ENCODE results near the gene LRMDA.
"Not testable (repeated sequence)": the region's sequence is repeated elsewhere in the genome, so short reads cannot be mapped to it uniquely, and the experiment has no call there.

LRMDA gene

DNA sequence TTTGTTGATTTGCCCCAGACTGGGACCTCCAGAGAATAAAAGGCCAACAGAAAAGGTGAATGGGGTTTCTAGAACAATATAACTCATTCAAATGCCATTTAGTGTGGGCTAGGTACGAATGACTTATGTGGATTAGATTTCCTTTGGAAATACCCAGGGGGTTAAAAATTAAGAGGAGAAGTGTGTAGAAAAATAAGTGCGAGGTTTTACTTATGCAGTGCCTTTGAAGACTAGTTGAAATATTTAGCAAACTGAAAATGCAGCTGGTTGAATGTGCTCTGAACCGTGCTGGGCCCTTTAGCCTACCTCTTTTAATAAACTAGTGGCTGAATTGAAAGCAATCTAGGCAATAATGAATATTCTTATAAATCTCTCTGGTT, 180.6 kb downstream of the LRMDA start:
- no peak for DNase-seq
- in situ Hi-C loops (cut with MboI; ENCODE audit: low pct_unique_long_range_greater_than_20kb, low sequenced_read_pairs): no loop called here

DNA sequence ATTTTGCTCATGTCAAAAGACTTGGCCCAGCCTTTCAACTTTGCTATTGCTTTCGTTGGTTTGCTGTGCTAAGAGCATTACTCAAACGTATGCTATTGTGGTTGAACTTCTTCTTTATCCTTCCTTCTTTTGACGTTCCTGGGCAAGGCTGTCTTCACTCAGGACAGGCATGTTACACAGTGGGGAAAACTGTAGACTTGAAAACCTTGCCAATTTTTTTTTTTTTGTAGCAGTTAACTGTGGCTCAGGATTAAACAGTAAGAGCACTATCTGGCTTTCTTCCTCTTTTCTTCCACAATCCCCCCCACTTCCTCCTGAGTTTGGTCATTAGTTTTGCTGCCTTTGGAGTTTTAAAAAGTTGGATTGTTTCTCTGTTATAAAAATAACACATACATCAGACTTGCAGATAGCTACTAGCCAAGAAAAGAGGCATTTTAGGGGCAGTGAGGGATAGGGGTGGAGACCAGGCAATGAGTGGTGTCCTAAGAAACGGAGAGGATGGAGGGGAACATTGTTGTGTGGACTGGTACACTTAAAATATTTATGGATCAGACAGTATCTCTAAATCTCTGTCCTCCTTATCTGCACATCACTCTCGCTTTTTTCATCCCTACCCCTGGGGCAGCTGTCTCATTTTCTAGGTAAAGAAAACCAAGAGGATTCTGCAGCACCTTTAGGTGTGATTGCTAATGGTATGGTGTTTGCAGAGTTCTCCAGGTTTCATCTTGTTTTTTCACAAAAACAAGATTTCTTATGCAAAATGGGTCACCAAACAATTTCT, 181.7 kb downstream of the LRMDA start:
- DNase-seq: peak; percentile 91
- in situ Hi-C loops (cut with MboI; ENCODE audit: low pct_unique_long_range_greater_than_20kb, low sequenced_read_pairs): no loop called here

DNA sequence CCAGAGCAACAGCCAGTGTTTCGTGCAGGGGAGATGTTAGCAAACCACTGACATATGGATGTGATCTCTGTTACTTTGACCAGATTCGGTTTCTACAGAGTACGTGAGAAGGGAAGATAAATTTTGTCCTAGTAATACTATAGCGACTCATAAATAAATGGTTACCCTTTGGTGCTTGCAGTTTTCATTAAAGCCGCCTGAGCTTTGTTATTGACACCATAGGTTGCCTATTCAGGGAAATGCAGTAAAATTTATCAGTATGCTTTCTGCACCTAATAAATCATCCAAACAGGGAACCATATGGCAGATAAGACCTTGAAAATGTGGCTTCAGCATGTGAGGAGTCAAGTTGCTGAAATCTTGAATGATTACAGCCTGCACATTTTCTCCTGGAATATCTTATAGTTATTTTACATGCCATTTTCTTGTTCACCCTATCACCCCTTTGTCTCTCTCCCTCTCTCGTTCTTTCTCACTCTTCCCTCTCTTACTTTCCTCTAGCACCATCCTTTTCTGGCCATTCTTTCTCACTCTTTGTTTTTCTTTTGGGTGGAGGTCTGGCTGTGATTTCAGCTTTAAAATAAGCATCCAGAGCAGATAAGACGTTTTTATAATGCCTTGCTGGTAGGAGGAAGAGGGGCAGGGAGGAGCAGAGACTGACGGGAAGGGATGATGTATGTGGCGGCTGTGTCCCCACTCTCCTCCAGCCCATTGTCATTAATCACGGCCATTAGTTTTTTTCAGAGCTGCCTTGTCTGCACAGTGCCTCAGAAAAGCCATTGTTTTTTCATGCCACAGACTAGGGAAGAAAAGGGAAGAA, 182.5 kb downstream of the LRMDA start:
- DNase-seq: peak; percentile 5
- in situ Hi-C loops (cut with MboI; ENCODE audit: low pct_unique_long_range_greater_than_20kb, low sequenced_read_pairs): no loop called here

DNA sequence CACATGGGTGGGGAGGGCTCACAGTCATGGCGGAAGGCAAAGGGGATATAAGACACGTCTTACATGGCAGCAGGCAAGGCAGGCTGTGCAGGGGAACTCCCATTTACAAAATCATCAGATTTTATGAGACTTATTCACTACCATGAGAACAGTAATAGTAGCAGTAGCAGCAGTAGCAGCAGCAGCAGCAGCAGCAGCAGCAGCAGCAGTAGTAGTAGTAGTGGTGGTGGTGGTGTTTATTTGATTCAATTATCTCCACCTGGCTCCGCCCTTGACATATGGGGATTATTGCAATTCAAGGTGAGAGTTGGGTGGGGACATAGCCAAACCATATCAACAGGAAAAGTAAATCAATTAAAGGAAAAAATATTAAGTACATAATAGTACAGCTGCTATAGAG, 184.7 kb downstream of the LRMDA start:
- in situ Hi-C loops (cut with MboI; ENCODE audit: low pct_unique_long_range_greater_than_20kb, low sequenced_read_pairs): no loop called here
- DNase-seq: no peak

DNA sequence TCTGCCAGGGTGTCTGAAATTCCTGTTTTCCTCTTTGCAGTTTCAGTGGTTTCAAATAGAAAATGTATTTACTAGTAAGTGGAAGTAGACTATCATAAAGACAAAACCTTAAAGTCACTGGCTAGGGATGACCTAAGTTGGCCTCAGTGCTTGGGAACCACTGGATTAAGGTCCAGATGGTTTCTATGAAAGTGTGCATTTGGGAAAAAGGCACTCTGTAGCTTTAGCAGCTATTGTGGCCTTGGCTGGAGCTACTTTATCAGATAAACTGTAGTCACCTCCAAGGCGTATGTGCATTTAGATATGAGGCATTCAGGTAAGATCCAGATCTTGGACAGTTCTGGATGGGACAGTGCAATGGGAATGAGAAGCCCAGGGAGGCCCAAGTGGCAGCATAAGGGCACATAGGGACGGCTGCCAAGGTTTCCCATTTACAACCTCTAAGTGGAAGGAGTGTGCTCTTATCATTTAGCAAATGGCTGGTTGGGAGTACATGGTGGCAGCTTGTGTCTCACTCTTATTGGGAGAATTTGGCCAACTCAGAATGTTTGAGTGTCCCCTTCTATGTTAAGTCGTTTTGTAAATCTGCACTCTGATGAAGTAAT, 185.6 kb downstream of the LRMDA start:
- DNase-seq: no peak
- in situ Hi-C loops (cut with MboI; ENCODE audit: low pct_unique_long_range_greater_than_20kb, low sequenced_read_pairs): no loop called here

DNA sequence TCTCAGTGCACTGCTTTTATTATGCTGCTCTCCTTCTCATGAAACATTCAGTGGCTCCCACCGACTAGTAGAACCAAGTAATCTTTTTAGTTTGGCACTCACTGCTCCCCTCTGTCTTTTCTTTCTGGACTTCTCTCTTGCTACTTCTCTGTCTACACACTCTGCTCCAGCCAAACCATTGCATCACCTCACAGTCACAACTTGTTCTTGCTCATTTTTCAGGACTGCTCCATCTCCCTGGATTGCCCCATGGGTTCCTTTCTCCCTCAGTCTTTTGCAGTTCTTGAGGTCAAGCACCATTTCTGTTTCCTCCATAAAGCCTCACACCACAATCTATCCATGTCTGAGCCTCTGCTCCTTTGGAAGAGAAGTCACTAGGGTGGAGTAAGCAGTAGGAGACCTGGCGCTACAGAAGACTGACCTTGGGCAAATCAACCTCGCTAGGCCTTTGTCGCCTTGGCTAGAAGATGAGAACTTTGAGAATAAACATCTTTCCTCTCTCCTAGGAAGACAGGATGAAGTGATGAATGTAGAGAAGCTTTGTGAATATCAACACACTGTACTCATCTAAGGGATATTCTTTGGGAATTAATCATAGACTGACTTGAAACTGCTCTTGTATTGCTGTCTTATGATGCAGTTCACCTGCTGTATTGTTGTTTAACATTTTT, 186.2 kb downstream of the LRMDA start:
- in situ Hi-C loops (cut with MboI; ENCODE audit: low pct_unique_long_range_greater_than_20kb, low sequenced_read_pairs): no loop called here
- no peak for DNase-seq

DNA sequence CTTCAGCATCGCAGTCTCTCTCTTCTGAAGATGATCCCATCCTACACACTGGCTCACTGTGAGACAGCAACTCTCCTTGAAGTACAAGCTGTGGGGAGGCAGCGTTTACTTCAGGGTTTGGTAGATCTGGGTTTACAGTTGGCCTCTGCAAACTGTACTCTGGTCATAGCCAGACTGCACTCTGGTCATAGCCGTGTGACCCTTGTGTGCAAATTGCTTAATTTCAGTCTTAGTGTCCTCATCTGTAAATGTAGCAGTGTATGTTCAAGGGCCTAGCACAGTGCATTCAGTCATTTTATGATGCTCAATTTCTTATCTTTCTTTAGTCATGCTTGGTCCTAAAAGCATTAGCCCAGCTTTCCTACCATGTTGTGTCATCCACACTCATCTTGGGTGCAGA, 188.2 kb downstream of the LRMDA start:
- DNase-seq: no peak
- in situ Hi-C loops (cut with MboI; ENCODE audit: low pct_unique_long_range_greater_than_20kb, low sequenced_read_pairs): no loop called here

DNA sequence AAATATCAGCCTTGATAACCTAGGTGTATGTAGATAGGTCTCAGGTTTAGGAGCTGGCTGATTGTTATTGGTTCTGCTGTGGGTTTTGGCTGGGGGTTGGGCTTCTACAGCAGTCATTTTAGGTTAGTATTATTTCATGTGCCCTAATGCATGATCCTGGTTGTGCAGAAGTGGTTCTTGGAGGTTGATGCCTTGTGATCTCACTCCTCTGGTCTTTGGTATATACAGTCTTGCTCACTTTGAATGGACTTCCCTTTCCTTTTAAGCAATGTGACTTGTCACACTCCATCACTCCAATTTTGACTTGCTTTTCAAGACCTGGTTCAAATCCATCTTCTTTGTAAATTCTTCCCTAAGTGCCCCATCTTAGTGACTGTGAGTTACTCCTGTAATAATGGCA, 188.9 kb downstream of the LRMDA start:
- DNase-seq: no peak
- in situ Hi-C loops (cut with MboI; ENCODE audit: low pct_unique_long_range_greater_than_20kb, low sequenced_read_pairs): no loop called here

DNA sequence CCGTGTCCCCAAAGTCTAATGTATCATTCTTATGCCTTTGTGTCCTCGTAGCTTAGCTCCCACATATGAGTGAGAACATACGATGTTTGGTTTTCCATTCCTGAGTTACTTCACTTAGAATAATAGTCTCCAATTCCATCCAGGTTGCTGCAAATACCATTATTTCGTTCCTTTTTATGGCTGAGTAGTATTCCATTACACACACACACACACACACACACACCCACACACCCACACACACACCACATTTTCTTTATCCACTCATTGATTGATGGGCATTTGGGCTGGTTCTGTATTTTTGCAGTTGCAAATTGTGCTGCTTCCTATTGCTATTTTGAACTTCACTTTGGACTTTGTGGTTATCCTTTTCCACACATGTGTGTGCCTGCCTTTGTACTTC, 189.6 kb downstream of the LRMDA start:
- in situ Hi-C loops (cut with MboI; ENCODE audit: low pct_unique_long_range_greater_than_20kb, low sequenced_read_pairs); DNase-seq: not testable (repeated sequence)

DNA sequence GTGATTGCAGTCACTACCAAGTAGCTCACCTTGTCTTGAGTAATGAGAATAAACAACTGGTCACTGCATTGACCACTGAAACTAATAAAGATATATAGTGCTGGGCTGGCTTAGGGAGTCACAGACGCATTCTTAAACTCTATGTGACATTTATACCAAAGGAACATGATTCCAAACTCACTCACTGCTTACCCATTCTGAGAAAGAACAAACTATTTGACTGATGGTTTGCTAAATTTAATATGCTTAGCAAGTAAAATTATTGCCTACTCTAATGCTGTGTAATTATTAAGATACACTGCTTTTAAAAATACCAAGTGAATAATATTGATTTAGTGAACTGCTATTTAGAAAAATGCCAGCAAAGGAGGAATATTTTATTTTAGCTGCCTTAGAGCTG, 191.1 kb downstream of the LRMDA start:
- no peak for DNase-seq
- in situ Hi-C loops (cut with MboI; ENCODE audit: low pct_unique_long_range_greater_than_20kb, low sequenced_read_pairs): no loop called here

DNA sequence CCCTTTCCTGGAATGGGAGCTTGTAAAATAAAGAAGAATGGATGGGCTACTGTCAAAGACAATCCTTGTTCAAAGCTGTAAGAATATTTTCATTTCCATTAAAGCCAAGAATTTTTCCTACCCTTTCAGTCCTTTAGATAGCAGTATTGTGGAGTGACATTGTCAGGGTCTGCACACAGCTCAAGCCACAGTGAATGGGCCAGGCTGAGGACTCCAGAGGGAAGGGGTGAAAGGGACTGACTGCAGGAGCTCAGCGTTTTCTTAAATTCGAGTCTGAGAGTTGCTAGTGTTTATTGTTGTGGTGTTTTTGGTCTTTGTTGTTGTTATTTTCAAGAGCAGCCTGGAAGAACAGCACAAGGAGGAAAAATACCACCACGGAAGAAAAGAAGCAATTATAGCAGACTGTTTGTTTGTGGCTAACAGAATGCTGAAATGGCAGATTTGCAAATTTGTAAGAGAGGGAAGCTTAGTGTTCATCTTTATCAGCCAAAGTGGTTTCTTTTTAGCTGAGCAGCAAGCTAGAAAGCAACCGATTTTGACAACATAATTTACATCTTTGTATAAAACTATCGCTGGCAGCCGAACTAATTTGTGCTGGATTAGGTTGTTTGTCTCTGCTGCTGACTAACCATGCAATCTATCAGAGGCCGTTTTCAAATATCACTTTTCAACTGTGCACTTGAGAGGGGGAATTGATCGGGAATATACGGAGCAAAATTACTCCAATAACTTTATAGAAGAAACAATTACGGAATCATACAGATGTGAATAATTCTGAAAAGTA, 192.1 kb downstream of the LRMDA start:
- in situ Hi-C loops (cut with MboI; ENCODE audit: low pct_unique_long_range_greater_than_20kb, low sequenced_read_pairs): no loop called here
- DNase-seq: no peak

DNA sequence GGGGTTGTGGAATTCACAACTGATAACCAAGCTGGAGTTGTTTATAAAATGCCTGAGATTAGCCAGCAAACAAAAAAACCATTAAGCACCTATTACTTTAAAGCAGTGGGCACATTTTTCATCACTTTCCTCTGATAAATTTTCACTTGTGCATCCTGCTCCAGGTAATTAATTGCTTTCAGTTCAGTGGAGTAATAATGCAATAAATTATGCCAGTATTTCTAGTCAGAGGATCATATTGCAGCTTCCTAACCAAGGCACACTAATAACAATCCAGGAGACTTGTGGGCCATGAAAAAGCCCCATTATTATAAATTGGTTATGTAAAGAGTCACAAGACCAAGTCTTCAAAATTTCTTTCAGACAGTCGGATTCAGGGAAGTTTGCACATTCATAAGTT, 193.2 kb downstream of the LRMDA start:
- DNase-seq: no peak
- in situ Hi-C loops (cut with MboI; ENCODE audit: low pct_unique_long_range_greater_than_20kb, low sequenced_read_pairs): no loop called here

DNA sequence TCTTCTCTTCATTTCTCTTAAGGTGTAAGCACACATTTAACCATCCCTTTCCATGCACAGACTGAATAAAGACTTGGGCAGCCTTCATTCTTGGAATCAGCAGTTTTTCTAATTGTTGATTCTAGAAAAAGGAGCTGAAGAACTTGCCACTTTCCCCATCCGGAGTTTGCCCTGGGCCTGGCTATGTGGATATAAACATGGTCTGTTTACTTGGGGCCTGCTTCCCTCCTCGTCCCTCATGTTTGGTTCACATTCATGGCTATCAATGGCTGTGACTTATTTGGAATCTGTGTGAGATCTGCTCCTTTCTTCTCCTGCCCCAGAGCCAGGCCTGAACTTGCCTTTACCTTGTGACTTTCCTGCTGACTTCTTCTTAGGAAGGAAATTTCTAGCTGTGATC, 199.3 kb downstream of the LRMDA start:
- in situ Hi-C loops (cut with MboI; ENCODE audit: low pct_unique_long_range_greater_than_20kb, low sequenced_read_pairs): no loop called here
- DNase-seq: no peak

DNA sequence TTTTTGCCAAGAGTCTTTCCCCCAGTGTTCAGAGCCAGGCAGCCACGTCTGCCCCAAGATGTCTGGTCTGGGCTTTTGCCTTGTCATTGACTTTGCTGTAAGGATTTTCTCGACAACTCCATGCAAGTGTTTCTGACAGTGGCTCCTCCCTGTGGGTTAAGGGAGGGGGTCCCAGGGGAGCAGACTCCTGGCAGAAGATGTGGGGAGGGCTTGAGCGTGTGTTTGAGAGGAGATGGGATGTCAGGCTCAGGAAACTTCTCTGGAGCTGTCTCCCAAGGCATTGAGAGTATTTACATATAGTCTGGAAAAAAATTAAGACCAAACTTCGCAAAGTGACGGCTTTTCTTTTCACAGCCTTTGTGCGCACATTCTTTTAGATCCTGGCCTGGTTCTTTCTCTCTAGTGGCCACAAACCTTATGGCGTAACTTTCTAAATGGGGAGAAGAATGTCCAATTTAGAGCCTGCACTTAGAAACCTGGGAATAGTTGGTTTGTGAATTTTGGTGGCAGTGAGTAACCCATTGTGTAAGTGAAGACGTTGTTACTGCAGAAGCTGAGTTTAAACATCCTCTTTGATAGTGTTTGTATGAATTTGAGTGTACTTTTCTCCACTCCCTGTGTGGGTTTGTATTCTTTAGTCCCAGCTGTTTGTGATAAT, 201.5 kb downstream of the LRMDA start:
- in situ Hi-C loops (cut with MboI; ENCODE audit: low pct_unique_long_range_greater_than_20kb, low sequenced_read_pairs): no loop called here
- no peak for DNase-seq

DNA sequence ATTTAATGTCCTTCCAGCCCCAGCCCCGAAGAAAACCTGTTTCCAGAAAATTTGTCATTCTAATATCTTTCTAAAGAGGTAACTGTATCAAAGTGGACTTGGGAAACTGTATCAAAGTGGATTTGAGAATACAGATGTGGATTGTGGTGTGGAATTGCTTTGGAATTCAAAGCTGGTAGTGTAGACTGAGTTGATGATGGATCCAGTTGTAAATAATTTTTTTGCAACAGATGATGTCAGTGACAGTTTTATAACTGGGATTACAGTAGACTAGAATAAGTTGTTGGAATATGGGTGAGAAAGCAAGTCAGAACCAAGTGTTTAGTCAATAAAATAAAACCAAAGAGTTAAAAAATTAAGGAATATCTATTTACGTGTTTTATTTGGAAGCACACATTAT, 202.1 kb downstream of the LRMDA start:
- in situ Hi-C loops (cut with MboI; ENCODE audit: low pct_unique_long_range_greater_than_20kb, low sequenced_read_pairs): no loop called here
- DNase-seq: no peak

DNA sequence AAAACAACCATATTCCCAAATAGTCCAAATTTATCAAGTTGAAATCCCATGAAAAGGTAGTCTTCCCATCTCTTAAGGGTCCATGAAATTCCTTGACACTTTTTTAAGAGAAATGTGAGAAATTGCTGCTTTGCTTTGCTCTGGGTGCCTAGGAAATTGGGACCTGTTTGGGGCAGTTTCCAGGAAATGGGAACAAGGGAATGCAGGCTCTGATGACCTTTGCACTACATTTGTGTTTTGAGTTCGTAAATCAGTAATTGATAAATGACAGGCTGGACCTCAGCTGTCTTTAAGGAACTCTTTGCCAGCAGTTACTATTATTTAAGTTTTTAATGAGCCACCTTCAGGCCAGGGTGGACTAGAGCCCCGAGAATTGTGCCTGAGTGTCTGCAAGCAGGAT, 203.5 kb downstream of the LRMDA start:
- in situ Hi-C loops (cut with MboI; ENCODE audit: low pct_unique_long_range_greater_than_20kb, low sequenced_read_pairs): no loop called here
- no peak for DNase-seq

DNA sequence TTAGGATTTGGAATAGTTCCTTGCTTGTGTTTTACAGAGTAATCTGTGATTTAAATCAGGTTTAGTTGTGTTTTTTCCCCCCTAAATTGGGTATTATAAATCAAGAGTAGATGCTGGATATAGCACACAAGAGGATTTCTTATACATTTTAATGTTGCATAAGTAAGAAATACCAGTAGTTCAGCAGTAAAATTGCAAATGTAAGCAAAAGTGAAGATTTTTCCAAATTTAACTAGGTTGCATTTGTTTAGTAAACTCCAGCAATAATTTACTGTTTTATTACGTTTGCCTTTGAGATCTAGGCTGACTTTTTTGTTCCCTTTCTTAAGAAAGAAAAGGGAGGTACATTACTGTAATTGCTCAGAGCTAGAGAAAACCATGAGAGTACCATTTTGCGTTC, 207.3 kb downstream of the LRMDA start:
- DNase-seq: no peak
- in situ Hi-C loops (cut with MboI; ENCODE audit: low pct_unique_long_range_greater_than_20kb, low sequenced_read_pairs): no loop called here

DNA sequence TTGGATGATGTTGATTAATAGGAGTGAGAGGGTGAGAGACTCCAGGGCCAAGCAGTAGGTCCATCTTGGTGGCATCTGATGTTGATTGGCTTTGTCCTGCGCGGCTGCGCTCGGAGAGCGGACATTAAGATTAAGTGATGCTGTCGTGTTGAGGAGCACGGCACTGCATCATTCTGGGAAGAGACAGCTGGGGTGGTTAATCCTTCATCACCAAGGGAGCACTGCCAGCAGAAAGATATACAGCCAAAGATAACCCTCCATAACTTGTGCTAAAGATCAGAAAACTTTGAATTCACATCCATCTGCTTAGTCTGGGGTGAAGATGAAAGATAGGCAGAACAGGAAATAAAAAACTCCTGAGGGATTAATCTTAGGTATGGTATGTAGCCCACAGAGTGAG, 208.3 kb downstream of the LRMDA start:
- DNase-seq: no peak
- in situ Hi-C loops (cut with MboI; ENCODE audit: low pct_unique_long_range_greater_than_20kb, low sequenced_read_pairs): no loop called here

DNA sequence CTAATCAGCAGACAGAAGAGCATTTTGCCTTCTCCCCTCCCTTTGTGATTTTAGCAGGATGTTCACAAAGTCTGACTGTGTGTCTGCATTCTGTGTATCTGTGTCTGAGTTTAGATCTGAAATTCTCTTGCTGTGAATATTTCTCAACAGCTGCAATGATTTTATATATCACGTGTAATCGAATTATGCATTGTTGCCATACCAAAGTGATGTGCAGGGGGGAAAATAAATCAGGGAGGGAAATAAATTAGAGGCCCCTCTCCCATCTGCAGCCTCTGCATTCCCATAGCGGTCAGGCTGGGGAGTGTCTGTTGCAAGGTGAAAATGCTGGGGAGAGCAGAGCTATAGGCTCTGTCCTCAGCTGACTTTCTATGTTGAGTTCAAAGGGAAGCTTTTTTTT, 209.0 kb downstream of the LRMDA start:
- in situ Hi-C loops (cut with MboI; ENCODE audit: low pct_unique_long_range_greater_than_20kb, low sequenced_read_pairs): no loop called here

More for the DNA sequence above, 209.0 kb downstream of the LRMDA start:
- DNase-seq: no peak
